ENCODE data around the gene CMSS1.

Gene CMSS1

DNA sequence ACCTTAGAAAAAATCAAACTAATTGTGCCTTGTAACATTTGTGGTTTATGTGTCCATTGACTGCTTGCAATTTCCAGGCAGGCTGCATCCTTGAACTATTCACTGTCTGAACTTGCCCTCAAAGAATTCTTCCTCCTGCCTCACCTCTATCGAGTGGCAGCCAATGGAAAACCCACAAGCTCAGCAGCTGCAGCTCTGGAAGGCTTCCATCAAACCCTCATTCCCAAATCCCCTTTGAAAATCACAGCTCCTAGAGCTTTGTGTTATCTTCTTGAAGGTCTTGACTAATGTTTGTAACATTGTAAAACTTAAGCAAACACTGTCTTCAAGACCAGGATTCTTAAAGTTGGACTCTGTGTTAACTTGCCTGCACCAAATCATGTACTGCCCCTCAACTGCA is 215.5 kb downstream of the CMSS1 start:
- no peak overlapping the region for H3K27ac ChIP-seq (ENCODE audit: low read depth, low read length)
- peaks cover 4% of the 10 kb centered on the region; the same call in 1 of the 2 replicates for H3K4me1 ChIP-seq (ENCODE audit: control insufficient read depth, insufficient read depth, low read length)
- H3K36me3 ChIP-seq (ENCODE audit: control insufficient read depth, insufficient read depth, low read length), result no peaks in the 10 kb centered on the region
- no peaks in the 10 kb centered on the region for H3K9me3 ChIP-seq (ENCODE audit: control insufficient read depth, insufficient read depth, low read depth, low read length)
- no peak overlapping the region for H3K4me3 ChIP-seq (ENCODE audit: low read depth, low read length)
- no peak overlapping the region for H3K9ac ChIP-seq (ENCODE audit: low read length)
- no peaks in the 10 kb centered on the region for H3K27me3 ChIP-seq (ENCODE audit: control insufficient read depth, insufficient read depth, low read length)

DNA sequence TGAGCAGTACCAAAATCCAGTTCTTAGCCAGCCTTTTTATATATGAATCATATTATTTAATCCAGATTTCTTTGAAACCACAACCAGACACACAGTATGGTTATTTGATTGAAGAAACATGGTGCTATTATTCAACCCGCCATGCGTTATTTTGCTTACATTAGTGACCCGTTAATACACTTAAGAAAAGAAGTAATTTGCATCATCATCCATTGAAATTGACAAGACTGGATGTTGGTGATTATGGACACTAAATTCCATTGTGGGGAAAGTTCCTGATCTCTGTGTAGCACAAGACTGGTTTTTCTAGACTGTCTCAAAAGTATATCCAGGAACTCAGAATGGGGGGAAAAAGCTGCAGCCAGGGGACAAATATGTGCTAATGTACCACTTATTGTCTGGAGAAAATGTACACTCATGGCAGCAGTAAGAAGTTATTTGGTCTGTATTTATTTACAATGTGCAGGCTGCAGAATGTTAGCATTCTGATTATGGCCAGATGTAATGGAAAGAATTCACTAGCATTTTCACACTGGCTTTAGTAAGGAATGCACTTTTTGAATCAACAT is 216.3 kb downstream of the CMSS1 start:
- Histone ChIP-seq H3K4me3 (ENCODE audit: low read depth, low read length) (no peak overlapping the region), H3K27ac (ENCODE audit: low read depth, low read length) (no peak overlapping the region), H3K9me3 (ENCODE audit: control insufficient read depth, insufficient read depth, low read depth, low read length) (no peaks in the 10 kb centered on the region), H3K9ac (ENCODE audit: low read length) (no peak overlapping the region), H3K27me3 (ENCODE audit: control insufficient read depth, insufficient read depth, low read length) (no peaks in the 10 kb centered on the region), H3K36me3 (ENCODE audit: control insufficient read depth, insufficient read depth, low read length) (no peaks in the 10 kb centered on the region), H3K4me1 (ENCODE audit: control insufficient read depth, insufficient read depth, low read length) (peaks cover 4% of the 10 kb centered on the region; the same call in 1 of the 2 replicates)

DNA sequence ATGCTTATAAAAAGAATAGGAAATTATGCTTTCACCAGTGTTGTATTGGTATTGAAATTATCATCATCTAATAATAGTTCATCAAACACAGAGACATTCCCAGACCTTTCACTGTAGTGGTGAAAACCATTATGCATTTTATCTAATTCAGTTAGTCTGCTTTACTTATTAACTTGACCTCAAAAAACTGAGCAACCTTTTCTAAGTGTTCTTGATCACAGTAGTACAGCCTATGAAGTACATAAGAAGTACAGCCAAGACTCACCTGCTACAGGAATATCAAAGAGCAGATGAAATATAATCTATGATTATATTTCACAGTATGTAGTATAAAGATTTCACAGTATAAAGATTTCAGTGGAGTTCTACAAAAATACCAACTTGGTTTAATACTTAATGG is 221.4 kb downstream of the CMSS1 start:
- H3K4me1 ChIP-seq (ENCODE audit: control insufficient read depth, insufficient read depth, low read length), result peaks cover 4% of the 10 kb centered on the region; the same call in 1 of the 2 replicates
- H3K9ac ChIP-seq (ENCODE audit: low read length), result no peak overlapping the region
- no peak overlapping the region for H3K27ac ChIP-seq (ENCODE audit: low read depth, low read length)
- no peaks in the 10 kb centered on the region for H3K27me3 ChIP-seq (ENCODE audit: control insufficient read depth, insufficient read depth, low read length)
- H3K36me3 ChIP-seq (ENCODE audit: control insufficient read depth, insufficient read depth, low read length), result no peaks in the 10 kb centered on the region
- H3K9me3 ChIP-seq (ENCODE audit: control insufficient read depth, insufficient read depth, low read depth, low read length), result no peaks in the 10 kb centered on the region
- no peak overlapping the region for H3K4me3 ChIP-seq (ENCODE audit: low read depth, low read length)

DNA sequence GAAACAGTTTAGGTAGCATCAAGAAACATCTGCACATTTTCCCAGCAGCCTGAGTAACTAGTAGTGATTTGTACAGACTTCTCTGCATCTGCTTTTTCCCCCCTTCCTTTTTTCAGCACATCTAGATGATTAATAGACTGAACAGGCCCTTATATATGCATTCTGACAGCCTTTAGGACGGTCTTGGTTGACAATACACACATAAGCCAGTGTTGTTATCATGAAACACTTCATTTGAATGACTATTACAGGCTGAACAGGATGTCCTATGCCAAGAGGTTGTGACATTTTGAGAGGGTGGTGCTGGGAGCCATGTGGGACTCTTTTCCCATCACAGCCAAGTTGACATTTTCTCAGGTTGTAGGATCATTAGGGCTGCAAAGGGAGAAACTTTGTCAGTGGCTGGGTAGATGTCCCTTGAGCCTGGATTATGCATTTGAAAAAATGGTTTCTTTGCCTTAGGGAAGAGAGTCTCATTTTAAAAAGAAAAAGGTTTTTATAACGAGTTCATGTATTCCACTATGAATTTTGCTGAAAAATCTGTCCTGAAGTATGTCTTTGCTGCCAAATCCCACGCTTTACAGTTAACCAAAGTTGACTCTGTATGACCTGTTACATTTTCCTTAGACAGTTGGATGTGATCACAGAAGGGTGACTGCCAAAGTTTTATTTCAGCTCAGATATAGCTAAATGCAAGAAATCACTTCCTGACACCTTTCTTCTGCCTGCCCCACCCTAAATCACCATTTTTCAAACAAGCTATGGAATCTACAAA is 223.0 kb downstream of the CMSS1 start:
- Histone ChIP-seq H3K9me3 (ENCODE audit: control insufficient read depth, insufficient read depth, low read depth, low read length) (no peaks in the 10 kb centered on the region), H3K9ac (ENCODE audit: low read length) (no peak overlapping the region), H3K4me3 (ENCODE audit: low read depth, low read length) (no peak overlapping the region), H3K27ac (ENCODE audit: low read depth, low read length) (no peak overlapping the region), H3K4me1 (ENCODE audit: control insufficient read depth, insufficient read depth, low read length) (peaks cover 6% of the 10 kb centered on the region; the same call in 1 of the 2 replicates), H3K36me3 (ENCODE audit: control insufficient read depth, insufficient read depth, low read length) (no peaks in the 10 kb centered on the region), H3K27me3 (ENCODE audit: control insufficient read depth, insufficient read depth, low read length) (no peaks in the 10 kb centered on the region)

DNA sequence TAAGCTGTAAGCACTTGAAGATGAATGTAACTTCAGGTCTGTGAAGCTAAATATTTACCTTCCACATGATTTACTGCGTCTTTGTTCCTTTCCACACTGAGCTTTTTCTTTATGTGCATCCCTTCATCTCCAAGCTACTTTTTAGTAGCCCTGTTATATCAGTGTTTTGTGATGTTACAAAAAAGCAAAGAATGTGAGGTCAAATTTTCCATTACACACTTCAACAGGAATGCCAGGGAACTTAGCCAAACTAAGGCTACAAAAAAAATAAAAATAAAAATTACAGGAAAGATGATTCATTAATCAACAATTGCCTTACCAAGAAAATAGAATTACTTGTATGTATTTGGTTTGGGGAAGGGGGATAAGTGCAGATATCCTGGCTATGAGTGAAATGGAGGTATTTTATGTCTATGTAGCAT is 223.7 kb downstream of the CMSS1 start:
- Histone ChIP-seq H3K9ac (ENCODE audit: low read length) (no peak overlapping the region), H3K4me3 (ENCODE audit: low read depth, low read length) (no peak overlapping the region), H3K36me3 (ENCODE audit: control insufficient read depth, insufficient read depth, low read length) (no peaks in the 10 kb centered on the region), H3K27ac (ENCODE audit: low read depth, low read length) (no peak overlapping the region), H3K27me3 (ENCODE audit: control insufficient read depth, insufficient read depth, low read length) (no peaks in the 10 kb centered on the region), H3K4me1 (ENCODE audit: control insufficient read depth, insufficient read depth, low read length) (peaks cover 10% of the 10 kb centered on the region; the same call in 1 of the 2 replicates), H3K9me3 (ENCODE audit: control insufficient read depth, insufficient read depth, low read depth, low read length) (no peaks in the 10 kb centered on the region)

DNA sequence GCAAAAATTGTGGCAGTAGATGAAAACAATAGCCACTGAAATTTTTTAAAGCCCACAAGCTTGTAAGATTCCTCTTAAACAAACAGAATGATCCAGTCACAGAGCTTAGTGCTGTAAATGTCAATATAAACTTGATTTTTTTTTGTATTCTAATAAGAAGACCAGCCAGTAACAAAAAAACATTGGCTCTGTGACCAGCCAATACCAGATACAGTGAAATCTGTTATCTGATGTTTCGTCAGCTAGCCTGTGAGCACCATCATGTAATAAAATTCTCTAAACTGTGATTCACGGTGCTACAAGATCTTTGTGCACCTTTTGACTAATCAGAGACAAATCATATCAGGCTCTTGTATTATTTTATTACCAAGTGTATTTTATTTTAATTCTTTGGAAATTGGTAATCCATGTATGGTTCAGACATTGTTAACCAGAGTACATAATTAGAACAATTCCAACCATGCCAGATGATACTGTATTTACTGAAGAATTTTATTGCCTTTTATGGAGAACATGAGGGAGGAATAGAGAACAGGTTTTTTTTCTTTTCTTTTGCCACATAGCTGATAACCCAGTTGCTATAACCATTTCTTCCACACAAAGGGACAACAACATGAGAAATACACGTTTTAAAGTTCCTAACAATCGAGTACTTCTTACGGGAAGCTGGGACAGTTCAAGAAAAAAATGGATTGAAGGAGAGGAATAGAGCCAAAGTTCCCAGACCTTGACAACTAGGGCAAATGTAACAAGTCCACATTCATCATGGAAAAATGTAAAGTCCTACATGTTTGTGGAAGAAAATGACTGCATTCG is 224.7 kb downstream of the CMSS1 start:
- Histone ChIP-seq H3K4me3 (ENCODE audit: low read depth, low read length) (no peak overlapping the region), H3K36me3 (ENCODE audit: control insufficient read depth, insufficient read depth, low read length) (no peaks in the 10 kb centered on the region), H3K27me3 (ENCODE audit: control insufficient read depth, insufficient read depth, low read length) (no peaks in the 10 kb centered on the region), H3K9me3 (ENCODE audit: control insufficient read depth, insufficient read depth, low read depth, low read length) (no peaks in the 10 kb centered on the region), H3K4me1 (ENCODE audit: control insufficient read depth, insufficient read depth, low read length) (peaks cover 12% of the 10 kb centered on the region), H3K27ac (ENCODE audit: low read depth, low read length) (no peak overlapping the region), H3K9ac (ENCODE audit: low read length) (no peak overlapping the region)

DNA sequence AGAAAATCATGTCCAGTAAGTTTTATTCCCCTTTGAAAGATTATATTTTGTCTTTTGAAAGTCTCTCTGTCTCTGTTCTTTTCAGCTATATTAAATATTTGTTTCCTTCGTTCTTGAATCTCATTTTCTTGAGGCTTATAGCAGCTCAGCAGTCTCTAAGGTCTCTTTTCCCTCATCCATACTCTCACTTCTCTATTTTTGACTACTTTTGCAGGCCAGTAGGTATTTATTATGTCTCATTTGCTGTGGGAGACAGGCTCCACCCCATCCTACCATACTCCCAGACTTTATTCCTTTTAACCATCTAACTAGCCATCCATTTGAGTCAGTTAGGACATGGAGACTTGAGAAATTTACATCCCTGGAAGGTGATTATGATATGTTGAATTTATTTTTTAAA is 225.6 kb downstream of the CMSS1 start:
- Histone ChIP-seq H3K9ac (ENCODE audit: low read length) (no peak overlapping the region), H3K4me1 (ENCODE audit: control insufficient read depth, insufficient read depth, low read length) (peaks cover 17% of the 10 kb centered on the region), H3K36me3 (ENCODE audit: control insufficient read depth, insufficient read depth, low read length) (no peaks in the 10 kb centered on the region), H3K27me3 (ENCODE audit: control insufficient read depth, insufficient read depth, low read length) (no peaks in the 10 kb centered on the region), H3K27ac (ENCODE audit: low read depth, low read length) (no peak overlapping the region), H3K4me3 (ENCODE audit: low read depth, low read length) (no peak overlapping the region), H3K9me3 (ENCODE audit: control insufficient read depth, insufficient read depth, low read depth, low read length) (no peaks in the 10 kb centered on the region)

DNA sequence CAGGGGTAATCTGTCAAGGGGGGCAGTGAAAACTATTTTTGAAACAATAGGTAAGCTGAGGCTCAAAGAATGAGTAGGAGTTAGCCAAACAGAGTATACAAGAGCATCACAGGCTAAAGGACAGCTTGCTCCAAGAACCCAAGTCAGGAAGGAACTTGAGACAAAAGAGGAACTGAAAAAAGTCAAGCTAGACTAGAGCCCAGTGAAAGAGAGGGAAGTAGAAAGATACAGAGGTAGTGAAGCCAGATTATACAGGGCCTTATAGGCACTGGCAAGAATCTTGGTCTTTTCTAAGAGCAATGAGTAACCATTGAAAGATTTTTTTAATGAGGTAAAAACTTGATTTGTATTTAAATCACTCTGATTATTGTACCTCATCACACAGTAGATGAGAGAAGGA is 226.7 kb downstream of the CMSS1 start:
- H3K36me3 ChIP-seq (ENCODE audit: control insufficient read depth, insufficient read depth, low read length), result no peaks in the 10 kb centered on the region
- no peak overlapping the region for H3K27ac ChIP-seq (ENCODE audit: low read depth, low read length)
- H3K9me3 ChIP-seq (ENCODE audit: control insufficient read depth, insufficient read depth, low read depth, low read length), result no peaks in the 10 kb centered on the region
- H3K27me3 ChIP-seq (ENCODE audit: control insufficient read depth, insufficient read depth, low read length), result no peaks in the 10 kb centered on the region
- H3K4me1 ChIP-seq (ENCODE audit: control insufficient read depth, insufficient read depth, low read length), result peaks cover 17% of the 10 kb centered on the region
- no peak overlapping the region for H3K4me3 ChIP-seq (ENCODE audit: low read depth, low read length)
- H3K9ac ChIP-seq (ENCODE audit: low read length), result no peak overlapping the region

DNA sequence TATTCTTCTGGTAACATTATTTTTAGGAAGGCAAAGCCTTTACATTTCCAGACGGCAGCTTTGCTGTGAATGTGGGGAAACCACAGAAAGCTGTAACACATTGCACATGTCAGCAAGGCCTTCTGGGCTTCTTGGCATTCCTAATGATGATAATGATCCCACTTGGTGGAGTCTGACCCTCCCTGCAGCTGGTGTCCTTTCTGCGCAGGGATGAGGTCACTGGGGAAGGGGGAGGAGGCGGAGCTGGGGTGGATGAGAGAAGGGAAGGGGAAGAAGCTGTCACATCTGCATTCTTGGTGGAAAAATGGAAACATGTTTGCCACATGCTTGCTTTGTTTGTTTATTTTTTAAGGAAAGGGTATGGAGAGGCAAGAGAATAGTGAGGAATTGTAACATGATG is 228.0 kb downstream of the CMSS1 start:
- no peak overlapping the region for H3K27ac ChIP-seq (ENCODE audit: low read depth, low read length)

DNA sequence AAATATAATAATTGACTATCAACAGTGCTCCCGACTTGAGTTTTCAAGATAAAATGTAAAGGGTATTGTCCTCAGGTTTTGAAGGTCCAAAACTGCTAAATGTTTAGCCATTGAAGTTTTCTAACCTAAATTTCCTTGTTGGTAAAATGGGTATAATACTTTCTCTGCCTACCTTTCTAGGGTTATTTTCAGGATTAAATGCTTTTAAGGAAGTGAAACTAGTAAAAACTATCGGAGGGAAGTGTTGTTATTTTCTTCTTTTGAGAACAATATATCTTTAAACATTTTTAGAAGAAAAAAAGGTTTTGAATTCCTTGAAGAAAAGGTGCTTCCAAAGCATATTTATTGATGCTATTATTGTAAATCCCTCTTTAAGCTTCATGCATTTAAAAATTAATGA is 229.3 kb downstream of the CMSS1 start:
- H3K9ac ChIP-seq (ENCODE audit: low read length), result no peak overlapping the region
- no peak overlapping the region for H3K27ac ChIP-seq (ENCODE audit: low read depth, low read length)
- no peak overlapping the region for H3K4me3 ChIP-seq (ENCODE audit: low read depth, low read length)
- no peaks in the 10 kb centered on the region for H3K36me3 ChIP-seq (ENCODE audit: control insufficient read depth, insufficient read depth, low read length)
- peaks cover 17% of the 10 kb centered on the region for H3K4me1 ChIP-seq (ENCODE audit: control insufficient read depth, insufficient read depth, low read length)
- no peaks in the 10 kb centered on the region for H3K27me3 ChIP-seq (ENCODE audit: control insufficient read depth, insufficient read depth, low read length)
- H3K9me3 ChIP-seq (ENCODE audit: control insufficient read depth, insufficient read depth, low read depth, low read length), result no peaks in the 10 kb centered on the region

More for the DNA sequence above, 228.0 kb downstream of the CMSS1 start:
- no peaks in the 10 kb centered on the region for H3K9me3 ChIP-seq (ENCODE audit: control insufficient read depth, insufficient read depth, low read depth, low read length)
- no peak overlapping the region for H3K9ac ChIP-seq (ENCODE audit: low read length)
- H3K4me3 ChIP-seq (ENCODE audit: low read depth, low read length), result no peak overlapping the region
- no peaks in the 10 kb centered on the region for H3K36me3 ChIP-seq (ENCODE audit: control insufficient read depth, insufficient read depth, low read length)
- H3K27me3 ChIP-seq (ENCODE audit: control insufficient read depth, insufficient read depth, low read length), result no peaks in the 10 kb centered on the region
- peaks cover 17% of the 10 kb centered on the region for H3K4me1 ChIP-seq (ENCODE audit: control insufficient read depth, insufficient read depth, low read length)

All from HUES6 (cell line).